ENCODE results near the gene SNTB2. TPM values are rescaled to one million over a fixed set of nuclear protein-coding genes. Genes with fewer than 3 reads are reported as not detected.

Gene SNTB2
- total RNA-seq, 1 donor, result 35.5 TPM

GRCh38 chr16:69338557-69339288 lies 151.8 kb downstream of the SNTB2 start:
- no peaks in the 10 kb centered on the region for H3K9me3 ChIP-seq (ENCODE audit: low read depth, low read length)
- H3K36me3 ChIP-seq (ENCODE audit: insufficient read depth, low read length), result peaks cover 60% of the 10 kb centered on the region
- H3K4me1 ChIP-seq (ENCODE audit: insufficient read depth, low read length), result peaks cover 20% of the 10 kb centered on the region
- DNase-seq (ENCODE audit: insufficient read length, low spot score, missing footprints), result no peak
- no peaks in the 10 kb centered on the region for H3K27me3 ChIP-seq (ENCODE audit: insufficient read depth, low read length)
- peak overlapping the region; percentile 84 for H2AFZ ChIP-seq (ENCODE audit: low read length)
- no peaks in the 10 kb centered on the region for H4K20me1 ChIP-seq (ENCODE audit: insufficient read depth, low read length)
- TF ChIP-seq, protein P1, sequence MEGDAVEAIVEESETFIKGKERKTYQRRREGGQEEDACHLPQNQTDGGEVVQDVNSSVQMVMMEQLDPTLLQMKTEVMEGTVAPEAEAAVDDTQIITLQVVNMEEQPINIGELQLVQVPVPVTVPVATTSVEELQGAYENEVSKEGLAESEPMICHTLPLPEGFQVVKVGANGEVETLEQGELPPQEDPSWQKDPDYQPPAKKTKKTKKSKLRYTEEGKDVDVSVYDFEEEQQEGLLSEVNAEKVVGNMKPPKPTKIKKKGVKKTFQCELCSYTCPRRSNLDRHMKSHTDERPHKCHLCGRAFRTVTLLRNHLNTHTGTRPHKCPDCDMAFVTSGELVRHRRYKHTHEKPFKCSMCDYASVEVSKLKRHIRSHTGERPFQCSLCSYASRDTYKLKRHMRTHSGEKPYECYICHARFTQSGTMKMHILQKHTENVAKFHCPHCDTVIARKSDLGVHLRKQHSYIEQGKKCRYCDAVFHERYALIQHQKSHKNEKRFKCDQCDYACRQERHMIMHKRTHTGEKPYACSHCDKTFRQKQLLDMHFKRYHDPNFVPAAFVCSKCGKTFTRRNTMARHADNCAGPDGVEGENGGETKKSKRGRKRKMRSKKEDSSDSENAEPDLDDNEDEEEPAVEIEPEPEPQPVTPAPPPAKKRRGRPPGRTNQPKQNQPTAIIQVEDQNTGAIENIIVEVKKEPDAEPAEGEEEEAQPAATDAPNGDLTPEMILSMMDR (IDR thresholded peaks at IDR 0.05; ENCODE audit: extremely low read depth, low read depth, low read length), result no peak
- H3K27ac ChIP-seq (ENCODE audit: low read depth, low read length), result peak overlapping the region; percentile 81
- peak overlapping the region; percentile 92 for H3K4me2 ChIP-seq (ENCODE audit: insufficient read depth, low read length)
- H3K79me2 ChIP-seq (ENCODE audit: insufficient read depth, low read length), result peaks cover 73% of the 10 kb centered on the region
- peak overlapping the region; percentile 98 for H3K4me3 ChIP-seq (ENCODE audit: insufficient read depth, low read length)

DNA sequence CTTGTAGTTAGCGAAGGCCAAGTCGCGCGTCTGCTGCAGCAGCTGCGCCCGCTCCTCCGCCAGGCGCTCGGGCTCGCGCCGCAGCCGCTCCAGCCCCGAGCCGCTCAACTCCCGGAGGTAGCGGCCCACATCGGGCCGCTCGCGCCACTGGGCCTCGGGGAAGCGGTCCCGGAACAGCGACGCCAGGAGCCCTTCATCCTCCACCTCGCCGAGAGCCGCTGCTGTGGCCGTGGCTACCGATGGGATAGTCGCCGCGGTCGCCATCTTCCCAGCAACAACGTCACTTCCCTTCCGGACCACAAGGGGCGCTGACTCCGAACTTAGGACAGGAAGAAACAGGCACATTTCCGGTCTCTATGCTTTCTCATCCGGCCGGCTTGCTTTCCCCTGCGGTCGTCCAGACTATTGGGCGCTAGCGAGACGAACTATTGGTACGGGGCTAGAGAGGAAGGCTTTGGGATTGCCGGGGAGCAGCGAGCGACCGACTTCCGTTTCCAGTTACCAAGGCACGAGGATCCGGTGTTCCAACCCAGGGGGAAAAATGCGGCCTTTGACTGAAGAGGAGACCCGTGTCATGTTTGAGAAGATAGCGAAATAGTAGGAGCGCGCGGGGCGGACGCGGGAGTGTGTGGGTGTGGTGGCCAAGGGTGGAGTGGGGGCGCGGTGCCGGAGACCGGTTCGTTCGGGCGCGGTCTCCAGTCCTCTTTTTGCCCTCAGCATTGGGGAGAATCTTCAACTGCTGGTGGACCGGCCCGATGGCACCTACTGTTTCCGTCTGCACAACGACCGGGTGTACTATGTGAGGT lies 152.5 kb downstream of the SNTB2 start, which contains the start of the genes COG8 and NIP7:
COG8 (minus strand) TSS at position 276 of the 806 bp plus-strand sequence; CDS start at position 264, 12 bp downstream.
NIP7 (plus strand) TSS at position 484 of the 806 bp plus-strand sequence; CDS start at position 542, 58 bp downstream.
- Histone ChIP-seq H3K4me2 (ENCODE audit: insufficient read depth, low read length) (peak within 1 kb of the TSS; percentile 92), H3K27me3 (ENCODE audit: insufficient read depth, low read length) (no peaks in the 10 kb centered on the region)

GRCh38 chr16:69340095-69340644 lies 153.2 kb downstream of the SNTB2 start:
- H3K36me3 ChIP-seq (ENCODE audit: insufficient read depth, low read length), result peaks cover 50% of the 10 kb centered on the region
- no peaks in the 10 kb centered on the region for H4K20me1 ChIP-seq (ENCODE audit: insufficient read depth, low read length)
- TF ChIP-seq, protein P1 (IDR thresholded peaks at IDR 0.05; ENCODE audit: extremely low read depth, low read depth, low read length), result no peak
- peaks cover 20% of the 10 kb centered on the region for H3K4me1 ChIP-seq (ENCODE audit: insufficient read depth, low read length)
- peak; percentile 78 for DNase-seq (ENCODE audit: insufficient read length, low spot score, missing footprints)
- peak overlapping the region; percentile 81 for H3K27ac ChIP-seq (ENCODE audit: low read depth, low read length)
- H3K27me3 ChIP-seq (ENCODE audit: insufficient read depth, low read length), result no peaks in the 10 kb centered on the region
- H3K4me2 ChIP-seq (ENCODE audit: insufficient read depth, low read length), result peak overlapping the region; percentile 92
- peak overlapping the region; percentile 98 for H3K4me3 ChIP-seq (ENCODE audit: insufficient read depth, low read length)
- H3K9me3 ChIP-seq (ENCODE audit: low read depth, low read length), result no peaks in the 10 kb centered on the region
- H3K79me2 ChIP-seq (ENCODE audit: insufficient read depth, low read length), result peaks cover 62% of the 10 kb centered on the region
- H2AFZ ChIP-seq (ENCODE audit: low read length), result peak overlapping the region; percentile 84

More for the DNA sequence above, 152.5 kb downstream of the SNTB2 start, which contains the start of the genes COG8 and NIP7:
- Histone ChIP-seq H3K79me2 (ENCODE audit: insufficient read depth, low read length) (peaks cover 67% of the 10 kb centered on the region), H3K36me3 (ENCODE audit: insufficient read depth, low read length) (peaks cover 57% of the 10 kb centered on the region), H4K20me1 (ENCODE audit: insufficient read depth, low read length) (no peaks in the 10 kb centered on the region), H3K9me3 (ENCODE audit: low read depth, low read length) (no peaks in the 10 kb centered on the region), H3K4me3 (ENCODE audit: insufficient read depth, low read length) (peak within 1 kb of the TSS; percentile 98), H3K4me1 (ENCODE audit: insufficient read depth, low read length) (peaks cover 20% of the 10 kb centered on the region), H3K27ac (ENCODE audit: low read depth, low read length) (peak within 1 kb of the TSS; percentile 81), H2AFZ (ENCODE audit: low read length) (peak within 1 kb of the TSS; percentile 84)
- peak; percentile 99 for DNase-seq (ENCODE audit: insufficient read length, low spot score, missing footprints)
- TF ChIP-seq, protein P1 (IDR thresholded peaks at IDR 0.05; ENCODE audit: extremely low read depth, low read depth, low read length), result peak; percentile 85
